ENCODE results near the gene MON2. TPM values are rescaled to one million over a fixed set of nuclear protein-coding genes. Genes with fewer than 3 reads are reported as not detected.
A peak's percentile ranks its signal among the peaks of the same experiment; 100 is the strongest.

Gene MON2
- total and polyA plus RNA-seq, 4 experiments from 2014 or later: 13.5 to 88.5 (median 51.1) TPM

- Mint-ChIP-seq H3K27me3 (no peaks in the 10 kb centered on the region), H3K4me3 (no peak overlapping the region), H3K9me3 (peaks cover 0 to 2% (median 0%) of the 10 kb centered on the region in 8 donors), H3K27ac (no peak overlapping the region), H3K4me1 (no peaks in the 10 kb centered on the region), H3K36me3 (peaks cover 1 to 8% of the 10 kb centered on the region in 2 donors)
- Histone ChIP-seq H3K4me1 (ENCODE audit: insufficient read depth, low read length) (no peaks in the 10 kb centered on the region), H3K27ac (ENCODE audit: low read depth, low read length) (no peak overlapping the region), H3K9me3 (ENCODE audit: control insufficient read depth in 1 of 2, low read length in 2 of 2) (no peaks in the 10 kb centered on the region), H3K36me3 (ENCODE audit: insufficient read depth, low read length) (no peaks in the 10 kb centered on the region), H3K27me3 (ENCODE audit: insufficient read depth, low read length) (no peaks in the 10 kb centered on the region), H3K4me3 (ENCODE audit: low read length in 2 of 2) (no peak overlapping the region)
- intact Hi-C loops (cut with micrococcal nuclease): no loop called here
- ChIA-PET POLR2A (ENCODE audit: partially characterized antibody) (interaction anchor here (1.2 kb wide), 1 partner anchor 16 kb away, joined by 5 read pairs; no protein-coding TSS in a partner anchor), CTCF (ENCODE audit: partially characterized antibody) (interaction anchor here (1.3 to 2.0 kb wide), 2 partner anchors 16 to 175 kb away, joined by 5 to 6 read pairs; no protein-coding TSS in a partner anchor)
- no peak for DNase-seq
These were observed 152.3 kb downstream of the MON2 start for GRCh38 chr12:62618930-62619329.

GRCh38 chr12:62621101-62621638 lies 154.5 kb downstream of the MON2 start:
- Mint-ChIP-seq H3K4me3 (no peak overlapping the region), H3K4me1 (no peaks in the 10 kb centered on the region), H3K27me3 (no peaks in the 10 kb centered on the region), H3K27ac (peak overlapping the region in 1 of 7 donors; percentile 83), H3K36me3 (peaks cover 1 to 8% of the 10 kb centered on the region in 2 donors), H3K9me3 (no peaks in the 10 kb centered on the region)
- CTCF ChIA-PET (ENCODE audit: partially characterized antibody): interaction anchor here (0.5 kb wide), 1 partner anchor 37 kb away, joined by 3 read pairs; no protein-coding TSS in a partner anchor
- intact Hi-C loops (cut with micrococcal nuclease): no loop called here
- no peak for DNase-seq
- H3K36me3 ChIP-seq (ENCODE audit: insufficient read depth, low read length): no peaks in the 10 kb centered on the region
- H3K27ac ChIP-seq (ENCODE audit: low read depth, low read length): no peak overlapping the region
- POLR2A ChIA-PET (ENCODE audit: partially characterized antibody): interaction anchor here (1.2 kb wide), 1 partner anchor 9 kb away, joined by 3 read pairs; no protein-coding TSS in a partner anchor
- H3K27me3 ChIP-seq (ENCODE audit: insufficient read depth, low read length): no peaks in the 10 kb centered on the region
- H3K4me1 ChIP-seq (ENCODE audit: insufficient read depth, low read length): no peaks in the 10 kb centered on the region
- H3K9me3 ChIP-seq (ENCODE audit: control insufficient read depth in 1 of 2, low read length in 2 of 2): no peaks in the 10 kb centered on the region
- no peak overlapping the region for H3K4me3 ChIP-seq (ENCODE audit: low read length in 2 of 2)

GRCh38 chr12:62622177-62622576 lies 155.6 kb downstream of the MON2 start:
- CTCF ChIA-PET (ENCODE audit: partially characterized antibody): no interaction called here
- Mint-ChIP-seq H3K36me3 (no peaks in the 10 kb centered on the region), H3K4me1 (no peaks in the 10 kb centered on the region), H3K9me3 (no peaks in the 10 kb centered on the region), H3K4me3 (no peak overlapping the region), H3K27me3 (peaks cover 0 to 6% of the 10 kb centered on the region in 2 donors), H3K27ac (no peak overlapping the region)
- no peaks in the 10 kb centered on the region for H3K4me1 ChIP-seq (ENCODE audit: insufficient read depth, low read length)
- H3K4me3 ChIP-seq (ENCODE audit: low read length in 2 of 2): no peak overlapping the region
- no peak for DNase-seq
- H3K27me3 ChIP-seq (ENCODE audit: insufficient read depth, low read length): no peaks in the 10 kb centered on the region
- intact Hi-C loops (cut with micrococcal nuclease): no loop called here
- H3K36me3 ChIP-seq (ENCODE audit: insufficient read depth, low read length): no peaks in the 10 kb centered on the region
- POLR2A ChIA-PET (ENCODE audit: partially characterized antibody): interaction anchor here (1.2 kb wide), 1 partner anchor 10 kb away, joined by 3 read pairs; no protein-coding TSS in a partner anchor
- no peak overlapping the region for H3K27ac ChIP-seq (ENCODE audit: low read depth, low read length)
- H3K9me3 ChIP-seq (ENCODE audit: control insufficient read depth in 1 of 2, low read length in 2 of 2): no peaks in the 10 kb centered on the region

- no peaks in the 10 kb centered on the region for H3K36me3 Mint-ChIP-seq
- Histone ChIP-seq H3K4me3 (ENCODE audit: low read length in 2 of 2) (no peak overlapping the region), H3K27me3 (ENCODE audit: insufficient read depth, low read length) (no peaks in the 10 kb centered on the region), H3K9me3 (ENCODE audit: control insufficient read depth in 1 of 2, low read length in 2 of 2) (no peaks in the 10 kb centered on the region), H3K36me3 (ENCODE audit: insufficient read depth, low read length) (no peaks in the 10 kb centered on the region), H3K27ac (ENCODE audit: low read depth, low read length) (no peak overlapping the region), H3K4me1 (ENCODE audit: insufficient read depth, low read length) (no peaks in the 10 kb centered on the region)
- H3K4me1 Mint-ChIP-seq: no peaks in the 10 kb centered on the region
- no peak overlapping the region for H3K4me3 Mint-ChIP-seq
- no peak overlapping the region for H3K27ac Mint-ChIP-seq
- no peaks in the 10 kb centered on the region for H3K9me3 Mint-ChIP-seq
- POLR2A ChIA-PET (ENCODE audit: partially characterized antibody): no interaction called here
- CTCF ChIA-PET (ENCODE audit: partially characterized antibody): no interaction called here
- intact Hi-C loops (cut with micrococcal nuclease): no loop called here
- peaks cover 11 to 25% of the 10 kb centered on the region in 2 donors for H3K27me3 Mint-ChIP-seq
- DNase-seq: no peak
These were observed 158.6 kb downstream of the MON2 start for GRCh38 chr12:62625228-62625627.

- Histone ChIP-seq H3K27me3 (ENCODE audit: insufficient read depth, low read length) (peaks cover 8% of the 10 kb centered on the region), H3K4me1 (ENCODE audit: insufficient read depth, low read length) (peaks cover 7% of the 10 kb centered on the region), H3K9me3 (ENCODE audit: control insufficient read depth in 1 of 2, low read length in 2 of 2) (no peaks in the 10 kb centered on the region), H3K4me3 (ENCODE audit: low read length in 2 of 2) (no peak overlapping the region), H3K27ac (ENCODE audit: low read depth, low read length) (no peak overlapping the region), H3K36me3 (ENCODE audit: insufficient read depth, low read length) (no peaks in the 10 kb centered on the region)
- Mint-ChIP-seq H3K9me3 (no peaks in the 10 kb centered on the region), H3K27ac (peak overlapping the region in 1 of 7 donors; percentile 18), H3K4me3 (no peak overlapping the region), H3K27me3 (peaks cover 23 to 43% of the 10 kb centered on the region in 2 donors), H3K4me1 (peaks cover 2 to 13% (median 4%) of the 10 kb centered on the region in 4 donors), H3K36me3 (no peaks in the 10 kb centered on the region)
- POLR2A ChIA-PET (ENCODE audit: partially characterized antibody): no interaction called here
- intact Hi-C loops (cut with micrococcal nuclease): no loop called here
- CTCF ChIA-PET (ENCODE audit: partially characterized antibody): no interaction called here
- DNase-seq: no peak
These were observed 160.6 kb downstream of the MON2 start for GRCh38 chr12:62627181-62627580.

GRCh38 chr12:62629413-62629812 lies 162.8 kb downstream of the MON2 start:
- H3K4me3 ChIP-seq (ENCODE audit: low read length in 2 of 2): no peak overlapping the region
- H3K36me3 ChIP-seq (ENCODE audit: insufficient read depth, low read length): no peaks in the 10 kb centered on the region
- no peak overlapping the region for H3K27ac ChIP-seq (ENCODE audit: low read depth, low read length)
- Mint-ChIP-seq H3K27ac (no peak overlapping the region), H3K4me3 (no peak overlapping the region), H3K36me3 (no peaks in the 10 kb centered on the region), H3K9me3 (no peaks in the 10 kb centered on the region), H3K27me3 (peaks cover 41 to 63% of the 10 kb centered on the region in 2 donors), H3K4me1 (peaks cover 3 to 19% (median 10%) of the 10 kb centered on the region in 4 donors)
- H3K27me3 ChIP-seq (ENCODE audit: insufficient read depth, low read length): peaks cover 14% of the 10 kb centered on the region
- peaks cover 12% of the 10 kb centered on the region for H3K4me1 ChIP-seq (ENCODE audit: insufficient read depth, low read length)
- DNase-seq: no peak
- ChIA-PET CTCF (ENCODE audit: partially characterized antibody) (interaction anchor here (0.9 kb wide), 1 partner anchor 22 kb away, joined by 3 read pairs; no protein-coding TSS in a partner anchor), POLR2A (ENCODE audit: partially characterized antibody) (no interaction called here)
- H3K9me3 ChIP-seq (ENCODE audit: control insufficient read depth in 1 of 2, low read length in 2 of 2): no peaks in the 10 kb centered on the region
- intact Hi-C loops (cut with micrococcal nuclease): no loop called here

GRCh38 chr12:62629971-62630739 lies 163.5 kb downstream of the MON2 start:
- no peak for DNase-seq
- Mint-ChIP-seq H3K4me3 (no peak overlapping the region), H3K27ac (no peak overlapping the region), H3K4me1 (peaks cover 3 to 19% (median 10%) of the 10 kb centered on the region in 4 donors), H3K27me3 (peaks cover 45 to 67% of the 10 kb centered on the region in 2 donors), H3K9me3 (no peaks in the 10 kb centered on the region), H3K36me3 (no peaks in the 10 kb centered on the region)
- ChIA-PET POLR2A (ENCODE audit: partially characterized antibody) (no interaction called here), CTCF (ENCODE audit: partially characterized antibody) (interaction anchor here (0.9 kb wide), 1 partner anchor 21 kb away, joined by 3 read pairs; no protein-coding TSS in a partner anchor)
- no peaks in the 10 kb centered on the region for H3K9me3 ChIP-seq (ENCODE audit: control insufficient read depth in 1 of 2, low read length in 2 of 2)
- no peaks in the 10 kb centered on the region for H3K36me3 ChIP-seq (ENCODE audit: insufficient read depth, low read length)
- peaks cover 12% of the 10 kb centered on the region for H3K4me1 ChIP-seq (ENCODE audit: insufficient read depth, low read length)
- H3K4me3 ChIP-seq (ENCODE audit: low read length in 2 of 2): no peak overlapping the region
- peaks cover 14% of the 10 kb centered on the region for H3K27me3 ChIP-seq (ENCODE audit: insufficient read depth, low read length)
- intact Hi-C loops (cut with micrococcal nuclease): no loop called here
- no peak overlapping the region for H3K27ac ChIP-seq (ENCODE audit: low read depth, low read length)

Measured in CD4-positive, alpha-beta memory T cell (primary cell).